ENCODE data around the gene SEM1.
"Not testable (repeated sequence)": the region's sequence is repeated elsewhere in the genome, so short reads cannot be mapped to it uniquely, and the experiment has no call there.

SEM1 gene

DNA sequence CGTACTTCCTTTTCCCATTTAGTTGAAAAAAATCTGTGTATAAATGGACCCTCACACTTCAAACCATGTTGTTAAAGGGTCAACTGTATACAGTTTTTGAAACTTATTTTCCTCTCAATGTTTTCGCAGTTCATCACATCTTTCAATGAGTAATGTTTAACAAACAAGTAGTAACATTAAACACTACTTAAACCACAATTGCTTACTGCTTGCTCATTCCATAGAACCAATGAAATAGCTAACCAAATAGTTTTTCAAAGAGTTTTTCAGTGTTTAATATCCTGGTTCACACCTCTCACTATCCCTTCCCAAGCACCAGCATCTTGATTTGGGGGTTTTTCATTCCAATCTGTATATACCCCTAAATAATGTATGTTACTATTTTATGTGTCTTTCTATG, 9.1 kb downstream of the SEM1 start:
- no peak for DNase-seq

DNA sequence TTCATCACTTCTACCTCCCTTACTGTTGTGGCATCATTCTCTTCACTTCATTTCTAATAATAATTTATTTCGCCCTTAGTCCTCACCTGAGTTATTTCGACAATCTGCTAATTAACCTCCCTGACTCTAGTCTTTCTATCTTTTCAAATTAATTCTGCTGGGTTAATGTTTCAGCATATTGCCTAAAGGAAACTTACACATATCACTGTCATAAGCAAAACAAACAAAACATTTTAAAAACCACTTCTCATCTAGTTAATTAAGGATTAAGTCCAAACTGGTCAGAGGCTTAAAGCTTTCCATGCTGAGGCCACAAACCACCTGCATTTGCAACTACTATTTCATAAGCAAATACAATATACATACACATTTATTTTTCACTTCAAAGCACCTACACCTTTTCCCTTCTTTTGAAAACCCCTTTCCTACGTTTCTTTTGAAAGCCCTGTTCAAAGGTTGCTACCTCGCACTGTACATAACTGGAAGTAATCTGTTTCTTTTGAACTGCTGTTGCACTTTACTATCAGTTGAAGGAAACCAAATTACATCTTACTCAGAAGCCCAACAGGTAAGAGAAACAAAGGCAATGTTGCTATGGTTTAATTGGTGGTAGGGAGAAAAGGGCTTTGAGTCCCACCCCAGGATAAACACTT, 10.3 kb downstream of the SEM1 start:
- no peak for DNase-seq

DNA sequence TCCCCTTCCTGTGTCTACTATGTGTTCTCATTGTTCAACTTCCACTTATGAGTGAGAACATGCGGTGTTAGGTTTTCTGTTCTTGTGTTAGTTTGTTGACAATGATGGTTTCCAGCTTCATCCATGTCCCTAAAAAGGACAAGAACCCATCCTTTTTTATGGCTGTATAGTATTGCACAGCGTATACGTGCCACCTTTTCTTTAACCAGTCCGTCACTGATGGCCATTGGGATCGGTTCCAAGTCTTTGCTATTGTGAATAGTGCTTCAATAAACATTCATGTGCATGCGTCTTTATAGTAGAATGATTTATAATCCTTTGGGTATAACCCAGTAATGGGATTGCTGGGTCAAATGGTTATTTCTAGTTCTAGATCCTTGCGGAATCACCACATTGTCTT, 11.2 kb downstream of the SEM1 start:
- DNase-seq = not testable (repeated sequence)

DNA sequence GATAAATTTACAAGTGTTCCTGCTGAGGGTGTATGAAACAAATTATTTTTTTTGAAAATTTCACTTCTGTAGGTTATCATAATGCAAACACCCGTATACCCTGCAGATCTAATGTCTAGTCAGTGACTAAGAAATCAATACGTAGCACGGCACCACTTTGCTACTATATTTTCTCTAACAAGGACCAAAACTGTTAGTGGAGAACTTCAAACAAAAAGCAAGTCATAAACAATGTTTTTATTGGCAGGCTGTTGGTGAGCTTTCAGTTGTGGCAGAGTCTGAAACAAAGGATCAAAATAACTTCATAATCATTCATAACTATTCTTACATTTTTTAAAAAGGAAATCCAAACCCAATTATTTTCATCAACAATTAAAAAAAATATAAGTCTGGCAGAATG, 11.8 kb downstream of the SEM1 start:
- no peak for DNase-seq

DNA sequence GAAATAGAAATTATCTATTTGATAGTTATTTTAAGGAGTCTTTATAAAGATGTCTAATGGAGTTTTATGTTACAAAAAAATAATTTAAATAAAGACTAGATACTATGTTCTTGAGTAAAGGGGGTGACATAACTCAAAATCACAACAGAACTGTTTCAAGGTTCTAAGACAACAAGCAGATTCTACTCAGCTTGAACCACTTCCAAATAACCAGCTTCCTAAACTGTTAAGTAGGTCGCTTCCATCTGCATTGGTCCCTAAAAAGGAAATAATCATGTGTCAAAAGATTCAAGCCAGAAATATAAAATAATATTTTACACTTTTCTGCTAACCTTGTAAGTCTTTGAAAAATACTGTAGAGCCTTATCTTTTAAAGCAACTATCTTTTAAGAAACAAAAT, 14.1 kb downstream of the SEM1 start:
- DNase-seq = no peak

DNA sequence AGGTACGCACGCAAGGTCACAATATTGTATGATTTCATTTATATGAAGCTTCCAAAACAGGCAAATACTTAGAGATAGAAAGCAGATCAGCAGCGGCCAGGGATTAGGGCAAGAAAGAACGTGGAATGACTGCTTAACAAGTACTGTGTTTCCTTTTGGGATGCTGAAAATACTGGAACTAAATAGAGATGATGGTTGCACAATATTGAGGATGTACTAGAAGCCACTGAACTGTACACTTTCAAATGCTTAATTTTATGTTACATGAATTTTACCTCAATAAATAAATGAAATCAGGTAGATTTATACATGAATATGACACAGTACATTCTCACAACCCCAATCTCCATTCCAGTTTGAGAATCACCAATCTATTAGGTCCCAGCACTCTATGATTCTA, 15.6 kb downstream of the SEM1 start:
- DNase-seq = no peak

DNA sequence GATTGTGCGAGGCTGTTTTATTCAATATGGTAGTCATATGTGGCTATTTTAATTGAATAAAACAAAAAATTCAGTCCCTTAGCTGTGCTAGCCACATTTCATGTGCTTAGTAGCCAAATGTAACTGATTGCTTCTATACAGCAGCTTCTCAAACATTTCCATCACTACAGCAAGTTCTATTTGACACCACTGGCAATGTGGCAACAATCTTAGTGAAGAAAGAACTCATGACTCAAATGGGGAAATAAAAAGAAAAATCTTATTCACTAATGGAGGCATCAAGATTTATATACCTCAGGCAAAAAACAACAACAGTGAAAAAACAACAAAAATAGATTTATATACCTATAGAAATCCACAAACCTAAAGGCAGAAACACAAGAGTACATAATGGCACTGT, 17.9 kb downstream of the SEM1 start:
- DNase-seq = no peak

DNA sequence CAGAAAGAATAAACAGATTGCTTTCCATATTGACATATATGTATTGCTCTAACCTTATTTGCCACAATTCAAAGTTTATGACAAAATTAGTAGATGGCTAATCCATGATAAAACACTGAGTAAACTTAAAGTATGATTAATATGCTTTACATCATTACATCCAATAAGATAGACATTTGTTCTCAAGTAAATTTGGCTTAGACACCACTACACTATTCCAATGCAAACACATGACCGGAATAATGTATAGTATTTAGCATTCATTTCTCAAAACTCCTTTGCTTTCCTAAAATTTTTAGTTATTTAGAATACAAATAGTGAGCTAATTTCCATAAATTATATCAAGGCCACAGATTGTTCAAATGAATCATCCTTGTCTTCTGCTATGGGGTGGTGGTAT, 20.2 kb downstream of the SEM1 start:
- no peak for DNase-seq

DNA sequence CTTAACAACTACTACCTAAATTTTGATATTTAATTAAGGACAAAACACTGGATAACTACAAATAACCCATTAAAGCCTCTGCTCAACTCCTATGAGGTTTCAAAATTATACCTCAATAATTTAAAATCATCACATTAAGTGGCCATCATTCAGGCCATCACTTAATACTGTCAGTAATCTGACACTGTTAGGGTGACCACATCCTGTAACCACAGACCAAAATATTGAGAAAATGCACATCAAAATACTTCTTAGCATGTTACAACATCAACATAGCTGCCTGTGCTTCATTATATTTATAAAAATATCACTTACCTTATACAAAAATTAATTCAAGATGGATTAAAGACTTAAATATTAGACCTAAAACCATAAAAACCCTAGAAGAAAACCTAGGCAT, 23.3 kb downstream of the SEM1 start:
- DNase-seq = no peak

DNA sequence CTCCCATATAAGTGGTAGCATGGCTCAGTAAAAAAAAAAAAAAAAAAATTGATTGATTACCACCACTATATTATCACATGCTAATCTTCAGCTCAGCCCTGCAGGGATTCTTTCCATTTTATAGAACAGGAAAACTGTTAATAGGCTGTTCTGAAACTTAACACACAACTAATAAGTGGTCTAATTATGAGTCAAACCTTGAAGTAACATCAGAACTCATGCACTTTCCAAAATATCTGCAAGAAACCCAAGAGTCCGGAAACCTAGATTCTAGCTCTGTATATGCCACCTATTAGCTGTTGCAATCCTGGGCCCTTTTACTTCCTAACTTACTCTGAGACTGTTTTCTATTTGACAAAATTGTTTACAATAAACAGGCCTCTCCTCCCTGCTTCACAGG, 23.9 kb downstream of the SEM1 start:
- no peak for DNase-seq

DNA sequence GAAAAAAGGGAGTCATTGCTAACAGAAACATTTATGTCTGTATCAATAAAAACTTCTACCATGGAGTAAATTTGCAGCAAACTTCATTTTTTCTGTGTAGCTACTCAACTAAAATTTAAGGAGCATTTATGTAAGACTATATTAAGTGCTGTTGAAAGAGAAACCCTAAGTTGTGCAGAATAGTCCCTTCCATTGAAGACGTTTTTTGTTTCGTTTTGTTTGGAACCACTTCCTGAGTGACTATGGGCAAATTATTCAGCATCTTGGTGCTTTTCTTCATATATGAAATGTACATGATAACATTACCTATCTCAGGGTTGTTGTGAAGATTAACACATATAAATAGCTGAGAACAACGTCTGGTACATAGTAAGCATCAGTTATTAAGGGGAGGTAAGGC, 24.3 kb downstream of the SEM1 start:
- DNase-seq = no peak

DNA sequence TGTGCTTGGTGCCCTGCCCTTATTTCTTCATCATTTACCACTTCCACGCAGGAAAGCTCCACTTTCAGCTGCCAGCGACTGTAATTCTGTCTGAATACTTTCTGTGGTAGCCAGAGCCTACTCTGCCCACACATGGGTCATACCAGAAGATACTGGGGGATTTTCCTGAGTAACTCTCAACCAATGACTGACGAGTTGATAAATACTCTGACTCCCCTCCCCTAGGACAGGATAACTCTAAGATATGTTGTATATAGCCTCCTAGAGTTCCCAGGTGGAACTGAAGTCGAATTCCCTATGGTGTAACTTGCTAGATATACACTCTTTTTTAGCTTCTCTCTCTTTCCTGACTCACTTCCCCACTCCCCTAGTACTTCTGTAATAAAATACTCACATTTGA, 29.8 kb downstream of the SEM1 start:
- DNase-seq = no peak

DNA sequence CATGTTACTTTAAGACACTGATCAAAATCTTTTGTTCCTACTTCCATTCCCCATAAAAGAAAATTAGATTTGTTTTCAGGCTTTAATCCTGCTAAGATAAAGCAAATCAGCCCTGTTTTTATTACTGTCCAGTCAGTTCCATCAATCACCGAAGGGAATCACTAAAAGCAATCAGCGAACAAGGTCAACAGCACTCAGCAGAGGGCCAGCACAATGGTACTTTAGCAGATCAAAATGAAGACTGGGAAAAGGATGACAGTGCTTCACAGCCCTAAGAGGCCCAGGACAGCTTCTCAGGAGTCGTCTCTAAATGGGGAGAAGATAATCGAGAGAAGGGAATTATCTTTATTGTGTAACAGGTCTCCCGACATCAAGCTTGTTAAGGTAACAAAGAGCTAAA, 32.7 kb downstream of the SEM1 start:
- no peak for DNase-seq

DNA sequence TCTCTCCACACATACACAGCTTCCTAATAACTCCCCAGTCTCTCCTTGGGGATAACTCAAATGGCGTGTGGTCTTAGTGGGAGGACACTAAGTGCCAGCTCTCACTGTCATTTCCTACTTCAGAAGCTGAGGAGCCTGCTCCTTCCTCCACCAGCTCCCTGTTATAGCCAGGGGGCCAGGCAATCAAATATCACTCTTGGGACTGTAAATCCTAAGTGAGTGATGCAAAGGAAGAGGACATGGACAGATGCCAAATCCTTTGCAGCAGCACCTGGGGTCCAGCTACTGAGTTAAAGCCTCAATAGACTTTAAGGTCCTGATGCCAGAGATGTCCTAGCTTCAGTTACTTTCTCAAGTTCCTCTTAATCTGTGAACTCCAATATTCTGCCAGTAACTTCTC, 34.1 kb downstream of the SEM1 start:
- DNase-seq = no peak

DNA sequence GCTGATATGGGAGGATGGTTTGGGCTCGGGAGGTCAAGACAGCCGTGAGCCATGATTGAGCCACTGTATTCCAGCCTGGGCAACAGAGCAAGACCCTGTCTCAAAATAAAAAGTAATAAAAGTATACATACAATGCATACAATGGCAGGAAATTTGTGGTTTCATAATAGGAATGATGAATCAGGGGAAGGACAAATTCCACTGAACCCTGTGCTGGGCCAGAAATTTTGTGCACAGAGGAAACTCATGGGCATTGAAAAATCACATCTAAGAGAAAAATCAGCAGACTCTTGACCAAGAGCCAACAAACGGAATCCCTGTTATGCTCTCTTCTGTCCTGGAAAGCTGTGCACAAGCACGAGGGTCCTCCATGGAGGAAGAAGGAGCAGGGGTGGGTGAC, 35.1 kb downstream of the SEM1 start:
- DNase-seq = no peak

DNA sequence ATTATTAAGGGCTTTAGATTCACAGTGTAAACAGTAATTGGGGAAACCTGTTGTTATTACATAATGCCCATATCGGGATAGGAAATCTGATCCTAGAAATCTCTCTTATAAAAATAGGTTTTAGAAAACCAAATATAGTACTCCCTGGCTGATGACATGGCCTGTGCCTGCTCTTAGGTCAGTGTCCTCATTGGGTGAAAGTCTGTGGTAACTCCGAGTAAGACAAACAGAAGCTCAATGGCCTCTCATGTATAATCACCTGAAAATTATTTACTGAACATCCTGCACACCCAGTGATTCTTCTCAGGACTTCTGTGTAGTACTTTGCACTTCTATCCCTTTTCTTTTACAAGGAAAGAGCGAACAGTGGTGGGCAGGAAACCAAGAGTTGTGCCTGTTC, 37.8 kb downstream of the SEM1 start:
- DNase-seq = no peak

DNA sequence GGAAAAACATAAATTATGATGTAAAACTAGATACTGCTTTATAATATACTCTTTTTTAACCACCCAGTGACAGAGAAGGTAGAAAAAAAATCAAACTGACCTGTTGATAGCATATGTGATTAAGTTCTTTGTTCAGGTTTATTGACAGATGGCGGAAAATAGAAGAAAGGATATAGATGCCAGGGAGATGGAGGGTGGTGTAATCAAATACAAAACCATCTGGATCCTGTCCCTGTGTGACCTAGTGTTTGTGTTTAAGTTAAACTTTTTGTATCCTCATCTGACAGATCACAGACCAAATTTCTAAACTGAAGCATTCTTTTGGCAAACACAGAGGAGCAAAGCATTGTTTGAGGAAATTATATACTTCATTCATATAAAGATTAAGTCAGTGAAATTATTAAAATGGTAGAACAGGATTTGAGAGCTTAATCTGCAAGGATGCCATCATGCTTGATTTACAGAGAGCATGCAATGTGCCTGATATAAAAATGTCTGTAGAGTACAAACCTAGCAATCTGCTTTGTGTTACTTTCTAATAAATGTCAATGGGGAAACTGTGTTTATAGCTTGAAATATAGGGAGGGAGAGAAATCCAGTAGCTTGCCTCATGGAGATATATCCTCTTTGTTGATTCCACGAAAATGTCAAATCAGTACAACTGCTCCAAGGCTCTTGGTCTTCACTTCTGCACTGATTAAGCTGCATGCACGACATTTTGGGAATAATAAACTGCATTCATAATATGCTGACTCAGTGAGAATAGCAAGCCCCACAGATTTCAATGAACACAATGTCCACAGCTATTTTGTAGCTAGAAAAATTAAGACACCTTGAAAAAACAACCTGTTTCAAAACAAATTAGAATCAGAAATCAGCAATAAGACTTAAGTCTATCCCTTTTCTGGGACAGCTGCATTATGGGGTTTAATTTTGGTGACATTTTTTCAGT, 39.0 kb downstream of the SEM1 start:
- DNase-seq = no peak

DNA sequence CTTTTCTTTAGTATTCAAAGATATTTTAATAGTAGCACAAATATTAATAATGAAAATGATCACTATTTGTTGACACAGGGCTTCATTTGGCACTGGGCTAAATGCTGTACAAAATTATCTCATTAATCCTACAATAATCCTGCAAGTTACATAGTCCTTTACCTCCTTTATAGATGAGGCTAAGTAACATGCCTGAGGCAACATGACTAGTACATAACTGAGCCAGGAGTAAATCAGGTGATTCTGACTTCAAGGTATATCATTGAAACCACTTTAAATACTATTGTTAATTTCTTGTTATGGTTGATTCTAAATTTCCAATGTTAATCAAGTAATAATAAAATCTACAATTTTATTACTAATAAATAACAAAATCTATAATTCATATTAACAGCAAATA, 39.8 kb downstream of the SEM1 start:
- DNase-seq = no peak

DNA sequence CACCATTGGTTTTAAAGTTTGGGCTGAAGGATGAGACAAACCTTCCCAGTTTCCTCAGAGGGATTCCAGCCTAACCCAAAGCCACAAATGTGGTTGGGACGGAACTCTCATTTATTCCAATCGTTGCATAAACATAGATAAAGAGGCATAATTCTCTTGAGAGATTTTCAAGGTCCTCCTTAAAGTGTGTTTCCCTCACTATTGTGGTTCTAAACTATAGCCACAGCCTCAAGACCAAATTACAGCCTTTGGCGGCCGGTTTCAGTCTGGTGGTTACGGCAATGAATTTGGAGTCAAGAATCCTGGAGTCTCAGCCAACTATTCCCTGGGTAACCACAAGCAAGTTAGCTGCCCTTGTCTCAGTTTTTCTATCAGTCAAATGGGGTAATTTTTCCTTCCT, 42.6 kb downstream of the SEM1 start:
- DNase-seq = no peak

DNA sequence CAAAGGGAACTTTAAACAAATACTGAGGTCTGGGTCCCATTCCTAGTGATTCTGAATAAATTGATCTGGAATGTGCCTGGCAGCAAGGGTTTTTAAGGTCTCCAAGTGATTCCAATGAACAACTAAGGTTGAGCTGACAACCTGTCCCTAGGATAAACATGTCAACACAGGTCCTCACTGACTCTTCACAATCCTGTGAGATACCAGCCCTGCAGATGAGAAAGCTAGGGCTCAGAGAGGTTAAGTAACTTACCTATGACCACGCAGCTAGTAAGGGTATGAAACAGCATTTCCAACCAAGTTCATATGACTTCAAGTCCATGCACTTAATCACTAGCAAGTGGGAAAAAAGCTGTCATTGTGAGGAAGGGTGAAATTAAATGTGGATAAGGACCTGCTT, 44.0 kb downstream of the SEM1 start:
- no peak for DNase-seq

DNA sequence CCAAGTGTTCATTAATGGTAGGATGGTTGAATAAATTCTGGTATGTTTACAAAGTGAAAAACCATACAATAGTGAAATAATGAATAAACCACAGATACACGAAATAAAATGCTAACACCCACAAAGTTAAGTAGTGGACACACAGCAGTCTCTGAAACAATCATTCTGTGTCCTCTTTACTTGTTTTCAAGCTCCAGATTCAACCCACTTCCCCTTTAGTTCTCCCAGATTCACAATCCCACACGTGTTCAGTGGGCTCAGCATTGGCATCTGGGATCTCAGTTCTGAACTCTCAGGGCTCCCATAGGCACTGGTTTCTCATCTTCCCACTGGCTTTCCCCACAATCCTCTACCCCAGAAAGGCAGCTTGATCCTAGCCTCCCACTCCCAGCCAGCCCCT, 44.9 kb downstream of the SEM1 start:
- no peak for DNase-seq

DNA sequence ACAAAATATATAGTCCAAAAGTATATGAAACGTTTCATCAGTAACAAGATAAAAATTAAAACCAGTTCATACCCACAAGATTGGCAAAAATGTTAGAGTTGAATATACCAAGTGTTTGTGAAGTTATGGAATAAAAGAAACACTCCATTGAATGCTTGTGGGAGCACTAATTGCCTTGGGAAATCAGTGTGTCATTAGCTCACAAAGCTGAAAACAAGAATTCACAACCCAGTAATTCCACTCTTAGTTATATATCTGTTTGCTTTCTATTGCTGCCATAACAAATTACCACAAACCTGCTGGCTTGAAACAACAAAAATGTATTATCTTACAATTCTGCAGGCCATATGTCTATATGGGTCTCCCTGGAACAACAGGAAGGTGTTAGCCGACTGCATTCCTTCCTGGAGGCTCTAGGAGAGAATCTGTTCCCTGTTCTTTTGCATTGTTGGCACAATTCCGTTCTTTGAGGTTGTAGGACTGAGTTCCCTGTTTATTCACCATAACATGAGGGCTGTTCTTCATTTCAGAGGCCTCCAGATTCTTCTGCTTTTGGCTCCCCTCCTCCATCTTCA, 45.7 kb downstream of the SEM1 start:
- DNase-seq = no peak

DNA sequence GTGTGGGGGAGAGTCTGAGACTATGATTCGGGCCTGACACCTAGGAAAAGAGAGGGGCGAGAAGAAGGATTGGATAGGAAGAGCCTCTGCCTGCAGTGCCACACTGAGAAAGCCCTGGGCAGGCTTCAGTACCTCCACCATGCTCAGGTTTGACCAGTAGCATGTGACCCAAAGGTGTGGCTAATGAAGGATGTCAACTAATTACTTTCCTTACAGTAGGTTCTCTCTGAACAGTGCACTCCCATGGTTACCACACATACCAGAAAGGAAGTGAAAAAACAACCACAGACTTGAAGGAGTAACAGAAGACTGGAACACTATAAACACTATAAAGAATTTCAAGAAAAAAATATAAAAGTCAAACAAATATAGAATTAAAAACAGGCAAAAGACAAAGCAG, 46.2 kb downstream of the SEM1 start:
- DNase-seq = no peak

DNA sequence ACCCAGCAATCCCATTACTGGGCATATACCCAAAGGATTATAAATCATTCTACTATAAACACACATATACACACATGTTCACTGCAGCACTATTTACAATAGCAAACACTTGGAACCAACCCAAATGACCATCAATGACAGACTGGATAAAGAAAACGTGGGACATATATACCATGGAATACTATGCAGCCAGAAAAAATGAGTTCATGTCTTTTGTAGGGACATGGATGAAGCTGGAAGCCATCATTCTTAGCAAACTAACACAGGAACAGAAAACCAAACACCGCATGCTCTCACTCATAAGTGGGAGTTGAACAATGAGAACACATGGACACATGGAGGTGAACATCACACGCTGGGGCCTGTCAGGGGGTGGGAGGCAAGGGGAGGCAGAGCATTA, 47.5 kb downstream of the SEM1 start:
- not testable (repeated sequence) for DNase-seq

All from GOT3 (cell line).